MM.1S (cell line): ENCODE data around the gene CHP1.

Source experiments
- CTCF ChIP-seq: fragments of 300-600 bp; sonication (generic); IDR thresholded peaks from 2 replicates; pipeline ENCODE4 v1.5.1; 2016; ENCODE audit warnings: antibody characterized with exemption, low read length, mixed read lengths
- EZH2 ChIP-seq: fragments of 300-600 bp; sonication (generic); optimal IDR thresholded peaks from 2 replicates; pipeline ENCODE3; 2017; ENCODE audit warnings: low read depth, mild to moderate bottlenecking, antibody characterized with exemption, low read length, mixed read lengths

- no peak for TF ChIP-seq CTCF
- TF ChIP-seq EZH2, result no peak
Observed at GRCh38 chr15:41207687-41208448, 23.2 kb upstream of the CHP1 start.
